Iris pigment epithelial cell (primary cell): ENCODE results near the gene KIF2A.

ENCODE experiments used
- DNase-seq: peaks from one replicate; pipeline ENCODE4 v3.0.0-alpha.2; 2011; ENCODE audit warnings: low read depth

The KIF2A gene

DNA sequence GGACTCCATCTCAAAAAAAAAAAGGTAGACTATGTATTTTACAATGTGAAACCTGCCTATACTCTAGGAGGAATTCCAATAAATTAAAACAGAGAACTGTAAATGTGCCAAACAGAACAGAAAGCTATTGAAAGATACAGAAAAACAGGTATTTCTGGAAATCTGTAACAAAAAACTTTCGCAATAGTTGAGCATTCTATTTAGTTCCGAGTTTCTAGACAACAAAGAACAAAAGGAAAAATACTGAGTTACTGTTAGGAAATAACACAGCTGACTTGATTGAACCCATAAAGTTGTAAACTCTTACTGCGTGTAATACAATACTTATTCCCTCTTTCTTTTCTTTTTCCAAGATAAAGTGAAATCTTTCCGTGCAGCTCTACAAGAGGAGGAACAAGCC, 79.1 kb downstream of the KIF2A start:
- DNase-seq = peak; percentile 9

- DNase-seq = peak; percentile 20
These were observed 79.9 kb downstream of the KIF2A start for GRCh38 chr5:62385816-62386400.

- DNase-seq = peak; percentile 44
These were observed 80.8 kb downstream of the KIF2A start for GRCh38 chr5:62386824-62387223.

GRCh38 chr5:62395210-62395950, 89.4 kb downstream of the KIF2A start:
- DNase-seq = peak; percentile 63

DNA sequence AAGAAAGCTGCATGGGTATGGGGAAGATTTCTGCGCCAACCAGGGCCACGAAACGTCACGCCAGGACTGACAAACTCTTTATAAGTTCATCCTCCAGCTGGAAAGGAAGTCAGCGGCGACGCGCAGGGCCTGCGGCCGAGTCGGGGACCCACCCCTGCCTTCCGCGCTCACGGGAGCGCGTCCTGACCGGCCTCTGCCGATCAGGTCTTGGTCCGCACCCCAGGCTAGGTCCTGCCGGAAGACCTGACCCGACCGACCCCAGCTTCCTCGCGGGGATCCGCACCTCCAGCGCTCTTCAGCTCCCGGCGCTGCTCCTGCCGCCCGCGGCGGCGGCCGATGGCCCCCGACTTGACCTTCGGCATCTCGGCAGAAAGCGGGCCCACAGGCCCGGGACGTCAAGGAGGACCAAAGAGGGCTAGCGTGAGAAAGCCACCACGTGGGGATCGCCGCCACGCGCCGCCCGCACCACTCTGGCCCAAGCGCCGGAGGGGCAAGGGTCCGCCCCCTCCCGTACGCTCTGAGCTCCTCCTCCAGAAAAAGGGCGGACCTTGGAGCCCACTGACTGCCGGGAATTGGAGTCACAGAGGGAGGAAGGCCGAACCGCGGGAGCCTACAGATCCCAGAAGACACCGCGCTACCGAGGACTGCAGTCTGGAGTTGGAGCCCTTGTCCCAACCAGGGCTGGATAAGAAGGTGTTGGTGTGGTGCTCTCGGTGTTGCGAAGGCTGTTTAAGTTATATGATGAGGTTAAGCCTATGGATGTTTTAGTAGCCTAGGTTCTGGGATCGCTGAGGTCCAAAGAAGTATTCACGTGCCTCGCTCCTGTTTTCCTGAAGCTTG, 97.6 kb downstream of the KIF2A start, which contains the start of gene DIMT1:
DIMT1 (minus strand) TSS at position 495 of the 840 bp plus-strand sequence; CDS start at position 362, 133 bp downstream.
- DNase-seq = peak; percentile 99

GRCh38 chr5:62412549-62413329, 106.7 kb downstream of the KIF2A start, which contains the start of gene IPO11:
Gene IPO11 (plus strand): TSS chr5:62412763. CDS start chr5:62437280, 24,517 bp downstream.
- peak; percentile 98 for DNase-seq

DNA sequence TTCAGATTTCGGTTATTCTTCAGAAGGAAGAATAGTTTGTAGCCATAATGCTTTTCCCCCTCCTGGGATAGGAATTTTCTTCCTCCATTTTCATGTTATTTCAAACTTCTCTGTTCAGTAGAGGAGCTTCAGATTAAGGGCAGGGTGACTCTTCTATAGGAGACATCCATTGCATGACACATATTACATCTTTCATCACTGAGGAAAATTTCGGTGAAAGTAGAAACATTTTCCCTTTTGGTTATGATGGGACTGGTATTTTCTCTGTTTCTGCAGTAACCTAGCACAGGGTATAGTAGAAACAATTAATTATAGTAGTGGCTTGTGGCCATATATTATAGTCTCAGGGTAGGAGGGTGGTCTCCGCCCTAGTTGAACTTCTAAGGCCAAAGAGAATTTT, 107.7 kb downstream of the KIF2A start:
- DNase-seq = no peak

GRCh38 chr5:62418462-62419076, 112.6 kb downstream of the KIF2A start:
- no peak for DNase-seq

- DNase-seq = no peak
These were observed 113.6 kb downstream of the KIF2A start for GRCh38 chr5:62419609-62420008.

- DNase-seq = no peak
These were observed 115.4 kb downstream of the KIF2A start for GRCh38 chr5:62421414-62421813.

DNA sequence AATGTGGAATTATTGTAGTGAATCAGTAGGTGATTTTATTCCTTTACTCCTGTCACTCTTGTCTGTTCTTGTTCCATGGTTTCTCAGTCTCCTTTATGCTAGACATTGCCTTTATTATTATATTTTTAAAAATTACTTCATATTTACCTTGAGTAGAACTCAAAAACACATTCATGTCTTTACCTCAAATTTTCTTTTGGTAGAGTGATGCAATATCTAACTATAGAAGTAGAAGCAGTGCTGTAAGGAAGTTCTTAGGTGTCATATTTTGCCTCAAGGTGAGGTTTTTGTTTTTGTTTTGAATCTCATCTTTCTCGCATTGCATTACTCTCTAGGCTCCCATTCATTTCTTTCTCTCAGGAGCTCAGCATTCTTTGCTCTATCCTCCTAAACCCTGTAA, 118.8 kb downstream of the KIF2A start:
- DNase-seq = no peak

GRCh38 chr5:62431735-62432620, 126.0 kb downstream of the KIF2A start:
- DNase-seq = peak; percentile 2

GRCh38 chr5:62432621-62433064, 126.6 kb downstream of the KIF2A start:
- DNase-seq = peak; percentile 22
